B cell (primary cell): Measurements from ENCODE around the gene EFCAB10.

ENCODE experiments used
- CTCF ChIP-seq: fragments of 200-600 bp; IDR thresholded peaks from one replicate; pipeline ENCODE4 v1.8.0; 2022; ENCODE audit warnings: antibody characterized with exemption, mild to moderate bottlenecking
- EZH2 ChIP-seq: IDR thresholded peaks from 2 replicates; pipeline ENCODE4 v1.6.1; 2012; ENCODE audit warnings: borderline replicate concordance, low read depth, mild to moderate bottlenecking, moderate library complexity, low read length; ENCODE audit not compliant: insufficient read depth, poor library complexity, severe bottlenecking

- TF ChIP-seq CTCF (no peak), EZH2 (no peak)
Measured at GRCh38 chr7:105565190-105565589, 16.1 kb downstream of the EFCAB10 start.
